ENCODE data around the gene PCYT2. TPM values are rescaled to one million over a fixed set of nuclear protein-coding genes. Genes with fewer than 3 reads are reported as not detected.

Gene PCYT2
- total RNA-seq, 2 donors from 2014 or later: 13.6 to 81.9 TPM

GRCh38 chr17:81869221-81870130 lies 41.7 kb downstream of the PCYT2 start:
- peaks cover 20 to 40% of the 10 kb centered on the region in 2 donors for H3K4me1 ChIP-seq (ENCODE audit: control insufficient read depth in 1 of 2, low read depth in 2 of 2)
- TF ChIP-seq, protein P1, sequence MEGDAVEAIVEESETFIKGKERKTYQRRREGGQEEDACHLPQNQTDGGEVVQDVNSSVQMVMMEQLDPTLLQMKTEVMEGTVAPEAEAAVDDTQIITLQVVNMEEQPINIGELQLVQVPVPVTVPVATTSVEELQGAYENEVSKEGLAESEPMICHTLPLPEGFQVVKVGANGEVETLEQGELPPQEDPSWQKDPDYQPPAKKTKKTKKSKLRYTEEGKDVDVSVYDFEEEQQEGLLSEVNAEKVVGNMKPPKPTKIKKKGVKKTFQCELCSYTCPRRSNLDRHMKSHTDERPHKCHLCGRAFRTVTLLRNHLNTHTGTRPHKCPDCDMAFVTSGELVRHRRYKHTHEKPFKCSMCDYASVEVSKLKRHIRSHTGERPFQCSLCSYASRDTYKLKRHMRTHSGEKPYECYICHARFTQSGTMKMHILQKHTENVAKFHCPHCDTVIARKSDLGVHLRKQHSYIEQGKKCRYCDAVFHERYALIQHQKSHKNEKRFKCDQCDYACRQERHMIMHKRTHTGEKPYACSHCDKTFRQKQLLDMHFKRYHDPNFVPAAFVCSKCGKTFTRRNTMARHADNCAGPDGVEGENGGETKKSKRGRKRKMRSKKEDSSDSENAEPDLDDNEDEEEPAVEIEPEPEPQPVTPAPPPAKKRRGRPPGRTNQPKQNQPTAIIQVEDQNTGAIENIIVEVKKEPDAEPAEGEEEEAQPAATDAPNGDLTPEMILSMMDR (IDR thresholded peaks at IDR 0.05): peak; percentile 92
- ATAC-seq (ENCODE audit: insufficient number of reproducible peaks, low FRiP score, low read depth) (no peak), DNase-seq (ENCODE audit: low spot score) (no peak)
- peaks cover 15% of the 10 kb centered on the region for H3K36me3 ChIP-seq
- H3K4me3 ChIP-seq: peak overlapping the region; percentile 95
- peak overlapping the region; percentile 92 to 95 for H3K27ac ChIP-seq
- H3K9me3 ChIP-seq: no peaks in the 10 kb centered on the region
- no peaks in the 10 kb centered on the region for H3K27me3 ChIP-seq (replicated peaks; ENCODE audit: insufficient read depth)

DNA sequence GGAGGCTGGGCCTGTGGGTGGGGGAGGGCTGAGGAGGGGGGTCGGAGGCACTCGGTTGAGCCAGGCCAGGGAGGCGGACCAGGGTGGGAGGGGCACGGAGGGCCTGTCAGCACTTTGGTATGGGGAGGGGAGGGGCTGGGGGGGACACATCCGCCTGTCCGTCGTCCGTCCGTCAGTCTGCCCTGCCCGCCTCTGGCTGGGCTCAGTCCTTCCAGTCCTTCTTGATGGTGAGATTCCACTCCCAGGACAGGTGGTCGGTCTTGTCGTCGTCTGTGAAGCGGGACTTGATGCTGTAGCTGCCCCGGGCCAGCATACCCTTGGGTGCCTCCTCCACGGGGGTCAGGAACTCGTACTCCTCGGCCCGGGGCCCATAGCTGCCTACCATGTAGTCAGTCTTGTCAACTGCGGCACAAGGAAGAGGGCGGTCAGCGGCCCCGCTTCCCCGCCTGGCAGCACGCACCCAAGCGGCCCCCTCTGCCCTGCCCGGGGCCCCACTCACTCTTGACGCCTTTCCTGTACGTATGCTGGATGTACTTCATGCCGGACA lies 42.5 kb downstream of the PCYT2 start:
- Histone ChIP-seq H3K27me3 (replicated peaks; ENCODE audit: insufficient read depth) (no peaks in the 10 kb centered on the region), H3K9me3 (no peaks in the 10 kb centered on the region), H3K36me3 (peaks cover 15% of the 10 kb centered on the region), H3K4me1 (ENCODE audit: control insufficient read depth in 1 of 2, low read depth in 2 of 2) (peaks cover 20 to 40% of the 10 kb centered on the region in 2 donors), H3K27ac (peak overlapping the region; percentile 92 to 95), H3K4me3 (no peak overlapping the region)
- DNase-seq (ENCODE audit: low spot score): no peak
- no peak for ATAC-seq (ENCODE audit: insufficient number of reproducible peaks, low FRiP score, low read depth)
- TF ChIP-seq, protein P1 (IDR thresholded peaks at IDR 0.05): no peak

DNA sequence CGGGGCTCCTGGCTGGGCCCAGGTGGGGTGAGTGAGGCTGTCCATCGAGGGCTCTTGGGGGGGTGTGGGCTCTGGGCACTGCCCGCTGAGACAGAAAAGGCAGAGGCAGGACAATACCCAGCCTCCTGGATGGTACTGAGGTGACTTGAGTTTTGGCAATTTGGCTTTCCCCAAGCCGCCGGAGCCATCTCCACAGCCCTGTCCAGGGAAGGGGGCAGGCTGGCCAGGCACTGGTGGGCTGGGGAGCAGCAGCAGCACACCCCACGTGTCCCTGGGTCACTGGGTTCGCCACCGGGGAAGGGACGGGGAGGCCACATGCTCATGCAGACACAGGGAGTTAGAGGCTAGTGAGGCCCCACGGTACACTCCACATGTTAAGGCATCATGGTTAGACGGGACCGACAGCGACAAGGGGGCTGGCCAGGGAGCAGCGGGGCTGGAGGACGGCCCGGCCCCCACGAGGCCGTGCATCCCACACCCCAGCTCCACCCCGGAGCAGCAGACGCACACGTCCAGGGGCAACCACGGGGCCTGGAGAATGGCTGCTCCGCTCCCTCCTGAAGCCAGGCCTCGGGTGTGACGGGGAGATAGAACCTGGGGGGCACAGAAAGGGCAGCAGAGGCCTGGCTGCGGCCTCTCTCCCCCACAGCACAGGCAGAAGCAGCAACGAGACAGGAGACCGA lies 43.1 kb downstream of the PCYT2 start:
- no peaks in the 10 kb centered on the region for H3K27me3 ChIP-seq (replicated peaks; ENCODE audit: insufficient read depth)
- ATAC-seq (ENCODE audit: insufficient number of reproducible peaks, low FRiP score, low read depth) (no peak), DNase-seq (ENCODE audit: low spot score) (no peak)
- peaks cover 20 to 40% of the 10 kb centered on the region in 2 donors for H3K4me1 ChIP-seq (ENCODE audit: control insufficient read depth in 1 of 2, low read depth in 2 of 2)
- H3K4me3 ChIP-seq: no peak overlapping the region
- no peaks in the 10 kb centered on the region for H3K9me3 ChIP-seq
- H3K27ac ChIP-seq: peak overlapping the region; percentile 52 to 92
- H3K36me3 ChIP-seq: peaks cover 15% of the 10 kb centered on the region
- TF ChIP-seq, protein P1 (IDR thresholded peaks at IDR 0.05): no peak

GRCh38 chr17:81867170-81867990 lies 43.8 kb downstream of the PCYT2 start:
- no peak overlapping the region for H3K4me3 ChIP-seq
- TF ChIP-seq, protein P1 (IDR thresholded peaks at IDR 0.05): no peak
- peaks cover 15% of the 10 kb centered on the region for H3K36me3 ChIP-seq
- ATAC-seq (ENCODE audit: insufficient number of reproducible peaks, low FRiP score, low read depth): no peak
- peak overlapping the region in 1 of 2 donors; percentile 52 for H3K27ac ChIP-seq
- peaks cover 18 to 39% of the 10 kb centered on the region in 2 donors for H3K4me1 ChIP-seq (ENCODE audit: control insufficient read depth in 1 of 2, low read depth in 2 of 2)
- DNase-seq (ENCODE audit: low spot score): no peak
- no peaks in the 10 kb centered on the region for H3K27me3 ChIP-seq (replicated peaks; ENCODE audit: insufficient read depth)
- H3K9me3 ChIP-seq: no peaks in the 10 kb centered on the region

All from thoracic aorta (tissue), 2 donors.